Uterus (tissue), 4 donors: ENCODE results near the gene RAB10. TPM values are rescaled to one million over a fixed set of nuclear protein-coding genes. Genes with fewer than 3 reads are reported as not detected.
A peak's percentile ranks its signal among the peaks of the same experiment; 100 is the strongest.

Experiments
- DNase-seq, 2 donors: peaks; one replicate each; pipeline ENCODE4 v3.0.0-alpha.2; 2019 to 2020
- H3K27ac ChIP-seq, 2 donors: fragments of 200-600 bp; sonication (generic); 1 replicate in 1 of 2; 2 replicates in 1 of 2; pipeline ENCODE4 v1.5.1; 2016 to 2018
- H3K27me3 ChIP-seq, 2 donors: fragments of 200-600 bp; sonication (generic); one replicate each; pipeline ENCODE4 v1.5.1; 2018 to 2019; ENCODE audit warnings: control low read depth in 1 of 2
- H3K36me3 ChIP-seq, 2 donors: fragments of 200-600 bp; sonication (generic); one replicate each; pipeline ENCODE4 v1.5.1; 2019; ENCODE audit warnings: control low read depth in 1 of 2
- H3K4me1 ChIP-seq, 2 donors: fragments of 200-600 bp; sonication (generic); one replicate each; pipeline ENCODE4 v1.5.1; 2018 to 2019; ENCODE audit warnings: control low read depth in 1 of 2
- H3K4me3 ChIP-seq, 2 donors: fragments of 200-600 bp; sonication (generic); 1 replicate in 1 of 2; 2 replicates in 1 of 2; pipeline ENCODE4 v1.5.1; 2018 to 2019; ENCODE audit warnings: mild to moderate bottlenecking in 1 of 2
- H3K9me3 ChIP-seq, 2 donors: fragments of 200-600 bp; sonication (generic); one replicate each; pipeline ENCODE4 v1.5.1; 2019; ENCODE audit warnings: control low read depth in 1 of 2
- POLR2A ChIP-seq, 2 donors: fragments of 450-650 bp; IDR thresholded peaks; one replicate each; pipeline ENCODE4 v1.6.1; 2016; ENCODE audit warnings: antibody characterized with exemption in 2 of 2, mild to moderate bottlenecking in 1 of 2, moderate library complexity in 1 of 2
- intact Hi-C: fragments of 100-400 bp; cut with DNase I; formaldehyde crosslinking; loops from one replicate; pipeline ENCODE4 v1.15.1; 2023; ENCODE audit warnings: low total_unique reads
- total RNA-seq, 4 donors: library from RNA; depleted of rRNA in 3 of 4; stranded (reverse); fragments of >200 nt in 3 of 4; gene quantifications; one replicate each; pipeline versions ENCODE4 v1.1.0 to v1.2.4, GENCODE V29; 2014 to 2023
- TF ChIP-seq, protein P1 (sequence below), 4 experiments: fragments of 200-600 bp in 2 of 4; fragments of 450-650 bp in 2 of 4; sonication (generic) in 2 of 4; IDR thresholded peaks; one replicate each; pipeline ENCODE4 v1.5.1; 2016 to 2019; ENCODE audit warnings: antibody characterized with exemption in 4 of 4, mild to moderate bottlenecking in 2 of 4, moderate library complexity in 1 of 4
- donor health status: DM: yes; HTN: yes; CAD: no.

The RAB10 gene
- total RNA-seq, 4 donors from 2014 or later, result 45.9 to 219 (median 97.1) TPM

DNA sequence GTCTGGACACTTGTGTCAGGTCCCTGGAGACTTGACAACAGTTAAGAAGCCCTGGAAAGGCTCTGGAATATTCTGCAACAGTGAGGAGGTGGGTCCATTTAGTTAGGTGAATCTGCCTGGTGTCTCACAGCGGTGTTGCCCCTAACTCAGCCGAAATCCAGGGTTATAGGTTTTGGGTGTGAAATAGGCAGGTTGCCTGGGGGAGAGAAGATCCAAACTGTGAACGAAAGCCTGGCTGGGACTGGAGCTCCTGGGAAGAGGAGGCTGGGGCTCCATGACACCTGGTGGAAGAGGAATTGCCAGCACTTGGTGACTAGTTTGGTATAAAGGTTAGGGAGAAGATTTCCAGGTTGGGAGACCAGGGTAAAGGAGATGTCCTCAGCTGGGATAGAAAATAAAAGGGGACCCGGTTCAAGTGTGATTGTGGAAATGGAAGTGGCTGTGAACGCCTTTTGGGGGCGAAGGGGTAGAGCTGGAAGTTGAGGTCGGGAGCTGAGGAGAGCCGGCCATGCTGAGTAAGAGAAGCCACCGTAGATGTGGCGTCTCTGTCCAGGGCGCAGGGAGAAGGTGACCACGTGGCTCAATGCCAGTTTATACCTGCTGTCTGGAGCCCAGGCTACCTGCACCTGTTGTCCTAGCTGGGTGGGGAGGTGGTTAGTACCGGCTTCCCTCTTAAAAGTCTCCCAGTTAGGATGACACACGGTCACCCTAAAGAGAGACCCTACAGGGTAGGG is 136.0 kb downstream of the RAB10 start:
- no peak overlapping the region for H3K27ac ChIP-seq
- peaks cover 0 to 11% of the 10 kb centered on the region in 2 donors for H3K4me1 ChIP-seq
- peaks cover 17 to 18% of the 10 kb centered on the region in 2 donors for H3K27me3 ChIP-seq
- H3K36me3 ChIP-seq, result no peaks in the 10 kb centered on the region
- H3K9me3 ChIP-seq, result no peaks in the 10 kb centered on the region
- TF ChIP-seq, protein P1, sequence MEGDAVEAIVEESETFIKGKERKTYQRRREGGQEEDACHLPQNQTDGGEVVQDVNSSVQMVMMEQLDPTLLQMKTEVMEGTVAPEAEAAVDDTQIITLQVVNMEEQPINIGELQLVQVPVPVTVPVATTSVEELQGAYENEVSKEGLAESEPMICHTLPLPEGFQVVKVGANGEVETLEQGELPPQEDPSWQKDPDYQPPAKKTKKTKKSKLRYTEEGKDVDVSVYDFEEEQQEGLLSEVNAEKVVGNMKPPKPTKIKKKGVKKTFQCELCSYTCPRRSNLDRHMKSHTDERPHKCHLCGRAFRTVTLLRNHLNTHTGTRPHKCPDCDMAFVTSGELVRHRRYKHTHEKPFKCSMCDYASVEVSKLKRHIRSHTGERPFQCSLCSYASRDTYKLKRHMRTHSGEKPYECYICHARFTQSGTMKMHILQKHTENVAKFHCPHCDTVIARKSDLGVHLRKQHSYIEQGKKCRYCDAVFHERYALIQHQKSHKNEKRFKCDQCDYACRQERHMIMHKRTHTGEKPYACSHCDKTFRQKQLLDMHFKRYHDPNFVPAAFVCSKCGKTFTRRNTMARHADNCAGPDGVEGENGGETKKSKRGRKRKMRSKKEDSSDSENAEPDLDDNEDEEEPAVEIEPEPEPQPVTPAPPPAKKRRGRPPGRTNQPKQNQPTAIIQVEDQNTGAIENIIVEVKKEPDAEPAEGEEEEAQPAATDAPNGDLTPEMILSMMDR (IDR thresholded peaks at IDR 0.05), result no peak
- no peak for TF ChIP-seq POLR2A (IDR thresholded peaks at IDR 0.05)
- no peak for DNase-seq
- H3K4me3 ChIP-seq, result no peak overlapping the region
- intact Hi-C loops, result no loop called here

DNA sequence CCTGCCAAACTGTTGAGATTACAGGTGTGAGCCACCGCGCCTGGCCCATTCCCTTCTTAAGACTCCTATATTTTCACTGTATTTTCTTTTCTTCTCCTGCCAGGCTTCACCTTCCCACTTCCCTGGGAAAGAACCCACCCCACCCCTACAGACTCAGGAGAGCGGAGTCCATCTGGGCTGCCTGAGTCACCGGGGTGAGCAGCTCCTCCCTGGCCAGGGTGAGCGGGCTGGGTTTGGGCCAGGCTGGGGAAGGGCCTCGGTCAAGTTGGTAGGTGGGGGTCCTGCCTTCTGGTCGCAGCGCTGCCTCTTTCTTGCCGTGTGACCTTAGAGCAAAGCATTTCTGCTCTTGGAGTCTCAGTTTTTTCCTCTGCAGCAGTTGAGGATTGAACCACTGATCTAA is 136.9 kb downstream of the RAB10 start:
- Histone ChIP-seq H3K27me3 (peaks cover 17 to 18% of the 10 kb centered on the region in 2 donors), H3K27ac (no peak overlapping the region), H3K36me3 (no peaks in the 10 kb centered on the region), H3K4me3 (no peak overlapping the region), H3K4me1 (peaks cover 0 to 11% of the 10 kb centered on the region in 2 donors), H3K9me3 (no peaks in the 10 kb centered on the region)
- intact Hi-C loops, result no loop called here
- no peak for DNase-seq
- no peak for TF ChIP-seq POLR2A (IDR thresholded peaks at IDR 0.05)
- TF ChIP-seq, protein P1 (IDR thresholded peaks at IDR 0.05), result no peak

DNA sequence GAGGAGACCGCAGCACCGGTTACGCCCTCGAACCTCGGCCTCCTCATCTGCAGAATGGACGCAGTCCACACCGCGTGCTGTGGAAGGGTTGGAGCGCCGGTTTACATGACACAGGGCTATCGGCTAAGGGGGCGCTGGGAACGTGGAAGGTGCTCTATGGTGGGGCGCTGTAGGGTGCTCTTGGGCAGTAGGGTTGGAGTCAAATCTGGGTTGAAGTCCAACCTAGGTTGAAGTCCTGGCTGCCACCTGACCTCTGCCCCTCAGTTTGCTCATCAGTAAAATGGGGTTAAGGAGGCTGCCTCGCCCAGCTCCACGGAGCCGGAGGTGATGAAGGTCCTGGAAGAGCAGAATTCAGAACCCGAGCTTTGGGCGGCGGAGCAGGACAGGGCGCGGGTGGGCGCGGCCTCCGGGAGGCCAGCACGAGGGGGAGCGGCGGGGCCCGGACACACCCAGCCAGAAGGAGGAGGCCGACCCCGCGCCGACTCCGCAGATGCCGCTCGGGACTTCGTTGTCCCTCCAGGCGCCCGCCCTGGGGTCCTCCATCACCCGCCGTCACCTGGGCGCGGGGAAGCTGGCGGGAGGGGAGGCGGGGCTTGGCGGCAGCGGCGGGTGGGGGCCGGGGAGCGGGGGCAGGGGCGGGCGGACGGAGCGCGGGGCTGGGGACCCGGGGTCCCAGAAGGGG is 138.4 kb downstream of the RAB10 start:
- Histone ChIP-seq H3K36me3 (no peaks in the 10 kb centered on the region), H3K27me3 (peaks cover 17 to 18% of the 10 kb centered on the region in 2 donors), H3K4me1 (peaks cover 0 to 11% of the 10 kb centered on the region in 2 donors), H3K4me3 (peak overlapping the region in 1 of 2 donors; percentile 16), H3K9me3 (no peaks in the 10 kb centered on the region), H3K27ac (no peak overlapping the region)
- no peak for DNase-seq
- intact Hi-C loops, result no loop called here
- TF ChIP-seq, protein P1 (IDR thresholded peaks at IDR 0.05), result no peak
- no peak for TF ChIP-seq POLR2A (IDR thresholded peaks at IDR 0.05)

DNA sequence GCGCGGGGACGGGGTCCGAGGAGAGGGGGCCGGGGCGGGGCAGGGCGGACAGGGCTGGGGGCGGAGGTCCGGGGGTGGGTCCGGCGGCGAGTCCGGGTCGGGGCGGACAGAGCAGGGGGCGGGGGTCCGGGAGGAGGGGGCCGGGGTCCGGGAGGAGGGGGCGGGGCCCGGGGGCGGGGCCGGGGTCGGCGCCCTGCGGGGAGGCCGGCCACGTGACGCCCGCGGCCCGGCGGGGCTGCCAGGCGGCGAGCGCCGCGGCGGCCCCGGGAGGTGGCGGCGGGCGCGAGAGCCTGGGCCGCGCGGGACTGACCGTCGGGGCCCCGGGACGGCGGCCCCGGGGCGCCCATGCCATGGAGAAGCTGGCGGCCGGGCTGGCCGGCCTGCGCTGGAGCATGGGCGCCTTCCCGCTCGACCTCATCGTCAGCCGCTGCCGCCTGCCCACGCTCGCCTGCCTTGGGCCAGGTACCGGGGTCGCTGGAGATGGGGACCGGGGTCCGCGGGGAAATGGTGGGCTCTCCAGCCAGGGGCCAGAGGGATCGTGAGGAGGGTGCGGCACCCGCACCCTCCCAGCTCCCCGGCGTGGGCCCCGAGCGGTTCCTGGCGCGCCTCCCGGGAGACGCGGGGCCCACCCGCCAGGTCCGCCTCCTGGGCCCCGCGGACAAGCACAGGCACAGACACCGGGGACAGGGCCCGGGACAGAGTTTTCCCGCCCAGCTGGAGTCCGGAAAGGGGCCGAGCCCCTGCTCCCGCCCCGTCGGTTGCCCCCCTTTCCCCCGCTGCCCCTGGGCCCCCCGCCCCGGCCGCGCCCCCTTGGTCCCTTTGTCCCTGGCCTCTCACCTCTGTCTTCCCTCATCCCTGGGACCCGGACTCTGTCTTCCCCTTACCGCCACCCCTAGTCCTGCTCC is 139.2 kb downstream of the RAB10 start, which contains the start of gene GAREM2:
GAREM2 (plus strand) TSS at position 218 of the 905 bp plus-strand sequence; CDS start at position 351, 133 bp downstream.
- H3K27me3 ChIP-seq, result peaks cover 17 to 18% of the 10 kb centered on the region in 2 donors
- no peak for DNase-seq
- H3K36me3 ChIP-seq, result no peaks in the 10 kb centered on the region
- no peak for TF ChIP-seq POLR2A (IDR thresholded peaks at IDR 0.05)
- TF ChIP-seq, protein P1 (IDR thresholded peaks at IDR 0.05), result no peak
- H3K27ac ChIP-seq, result no peak within 1 kb of the TSS
- no peaks in the 10 kb centered on the region for H3K9me3 ChIP-seq
- H3K4me1 ChIP-seq, result peaks cover 0 to 11% of the 10 kb centered on the region in 2 donors
- H3K4me3 ChIP-seq, result peak within 1 kb of the TSS in 1 of 2 donors; percentile 31
- intact Hi-C loops, result no loop called here
